GM18526 (cell line): ENCODE results near the gene SLC19A1.

Experiments used
- POLR2A ChIP-seq: IDR thresholded peaks from 3 replicates; pipeline ENCODE4 v1.6.1; 2011; ENCODE audit not compliant: insufficient read length; ENCODE audit errors: extremely low read depth

Gene SLC19A1

GRCh38 chr21:45452696-45453307, 89.4 kb downstream of the SLC19A1 start:
- TF ChIP-seq POLR2A: no peak

- no peak for TF ChIP-seq POLR2A
Measured at GRCh38 chr21:45451771-45452182, 90.5 kb downstream of the SLC19A1 start.

- no peak for TF ChIP-seq POLR2A
Measured at GRCh38 chr21:45451091-45451740, 91.0 kb downstream of the SLC19A1 start.

- TF ChIP-seq POLR2A: no peak
Measured at GRCh38 chr21:45450423-45451090, 91.7 kb downstream of the SLC19A1 start.

GRCh38 chr21:45449658-45450422, 92.4 kb downstream of the SLC19A1 start:
- TF ChIP-seq POLR2A: no peak

GRCh38 chr21:45448810-45449657, 93.2 kb downstream of the SLC19A1 start:
- TF ChIP-seq POLR2A: no peak

GRCh38 chr21:45448283-45448809, 93.9 kb downstream of the SLC19A1 start:
- no peak for TF ChIP-seq POLR2A
